Esophagus squamous epithelium (tissue), 5 donors: ENCODE data around the gene RTN3. TPM values are rescaled to one million over a fixed set of nuclear protein-coding genes. Genes with fewer than 3 reads are reported as not detected.

Source experiments
- DNase-seq: peaks from one replicate; lab custom pipeline; 2025; lab: John Stamatoyannopoulos, UW
- H3K27ac ChIP-seq, 4 donors: fragments of 200-600 bp; sonication (generic); one replicate each; pipeline ENCODE4 v1.5.1; 2016 to 2019; ENCODE audit warnings: mild to moderate bottlenecking in 1 of 4
- H3K27me3 ChIP-seq, 4 donors: fragments of 200-600 bp; sonication (generic); 1 replicate in 3 of 4; 2 replicates in 1 of 4; pipeline versions ENCODE4 v1.5.1 to v1.6.0; 2017 to 2021; ENCODE audit warnings: antibody characterized with exemption in 1 of 4
- H3K36me3 ChIP-seq, 3 donors: fragments of 200-600 bp; sonication (generic); one replicate each; pipeline ENCODE4 v1.5.1; 2016 to 2019
- H3K4me1 ChIP-seq, 3 donors: fragments of 200-600 bp; sonication (generic); one replicate each; pipeline ENCODE4 v1.5.1; 2017 to 2019
- H3K4me3 ChIP-seq, 4 donors: fragments of 200-600 bp; sonication (generic); 1 replicate in 3 of 4; 2 replicates in 1 of 4; pipeline ENCODE4 v1.5.1; 2016 to 2019; ENCODE audit warnings: mild to moderate bottlenecking in 2 of 4, moderate library complexity in 1 of 4
- H3K9me3 ChIP-seq, 3 donors: fragments of 200-600 bp; sonication (generic); one replicate each; pipeline ENCODE4 v1.5.1; 2016 to 2019
- CTCF ChIP-seq, 6 experiments: fragments of 450-650 bp in 4 of 6; fragments of 200-600 bp in 2 of 6; sonication (generic) in 2 of 6; IDR thresholded peaks; one replicate each; pipeline ENCODE4 v1.5.1; 2016 to 2019; ENCODE audit warnings: antibody characterized with exemption in 6 of 6, mild to moderate bottlenecking in 4 of 6, moderate library complexity in 4 of 6
- POLR2A ChIP-seq, 4 donors: fragments of 450-650 bp; IDR thresholded peaks; one replicate each; pipeline ENCODE4 v1.6.1; 2017; ENCODE audit warnings: antibody characterized with exemption in 4 of 4, mild to moderate bottlenecking in 4 of 4, moderate library complexity in 3 of 4
- WGBS, 2 donors: methylation state at CpG; one replicate each; pipeline ENCODE4 v1.1.5; 2018; 5-methylcytosine and 5-hydroxymethylcytosine counted together
- intact Hi-C: fragments of 100-400 bp; cut with DNase I; formaldehyde crosslinking; loops from one replicate; pipeline ENCODE4 v1.15.0; 2022
- small RNA-seq, 4 donors: library from RNA; depleted of rRNA; stranded (forward); fragments of <200 nt; gene quantifications; one replicate each; pipeline ENCODE3, GENCODE V24; 2016
- total RNA-seq, 4 donors: library from RNA; depleted of rRNA; stranded (reverse); fragments of >200 nt; gene quantifications; one replicate each; pipeline ENCODE4 v1.1.0, GENCODE V29; 2016
- donor health status: DM: yes; HTN: yes; CAD: no.

Gene RTN3
- total RNA-seq, 4 donors from 2014 or later = 48.0 to 78.3 (median 58.4) TPM

- Histone ChIP-seq H3K4me3 (no peak overlapping the region), H3K4me1 (peaks cover 7 to 43% (median 14%) of the 10 kb centered on the region in 3 donors), H3K9me3 (no peaks in the 10 kb centered on the region), H3K36me3 (no peaks in the 10 kb centered on the region), H3K27me3 (no peaks in the 10 kb centered on the region), H3K27ac (no peak overlapping the region)
- WGBS, 2 donors = 80 to 88% methylated on average over 4 to 5 of the region's 5 CpGs
- TF ChIP-seq POLR2A (IDR thresholded peaks at IDR 0.05) = no peak
- TF ChIP-seq CTCF (IDR thresholded peaks at IDR 0.05) = no peak
- DNase-seq = no peak
- intact Hi-C loops = no loop called here
Observed at GRCh38 chr11:63800921-63801320, 119.6 kb downstream of the RTN3 start.

DNA sequence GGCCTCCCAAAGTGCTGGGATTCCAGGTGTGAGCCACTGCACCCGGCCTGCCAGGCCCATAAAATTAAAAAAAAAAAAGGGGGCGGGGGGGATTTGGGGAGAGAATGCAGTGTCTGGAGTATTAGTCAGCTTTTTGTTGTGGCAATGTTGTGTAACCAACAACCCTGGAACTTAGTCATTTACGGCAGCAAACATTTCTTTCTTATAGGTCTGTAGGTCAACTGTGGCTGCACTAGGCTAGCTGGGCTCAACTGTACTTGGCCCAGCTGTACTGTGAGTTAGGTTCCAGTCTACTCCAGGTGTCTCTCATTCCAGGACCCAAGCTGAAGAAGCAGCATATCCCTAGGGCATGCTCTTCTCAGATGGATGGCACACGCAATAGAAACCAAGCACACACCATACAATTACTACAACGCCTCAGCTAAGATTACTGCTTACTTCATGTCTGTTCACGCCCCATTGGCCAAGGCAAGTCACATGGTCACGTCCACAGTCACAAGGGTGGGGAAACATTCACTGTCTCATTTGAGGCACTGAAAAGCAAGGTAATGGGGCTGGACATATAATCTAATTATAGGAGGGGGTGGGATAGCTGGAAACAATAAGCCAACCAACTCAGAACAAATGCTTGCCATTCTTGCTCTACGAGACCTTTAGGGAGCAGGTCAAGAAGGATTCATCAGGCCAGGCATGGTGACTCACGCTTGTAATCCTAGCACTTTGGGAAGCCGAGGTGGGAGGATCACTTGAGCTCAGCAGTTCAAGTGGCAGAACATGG, 121.5 kb downstream of the RTN3 start:
- 40 to 45% methylated on average over 9 of the region's 10 CpGs for WGBS, 2 donors
- Histone ChIP-seq H3K4me3 (no peak overlapping the region), H3K4me1 (peaks cover 7 to 48% (median 14%) of the 10 kb centered on the region in 3 donors), H3K27ac (peak overlapping the region; percentile 77 to 89 (median 84)), H3K9me3 (no peaks in the 10 kb centered on the region), H3K36me3 (no peaks in the 10 kb centered on the region), H3K27me3 (no peaks in the 10 kb centered on the region)
- no peak for DNase-seq
- no peak for TF ChIP-seq POLR2A (IDR thresholded peaks at IDR 0.05)
- TF ChIP-seq CTCF (IDR thresholded peaks at IDR 0.05) = no peak
- intact Hi-C loops = no loop called here

DNA sequence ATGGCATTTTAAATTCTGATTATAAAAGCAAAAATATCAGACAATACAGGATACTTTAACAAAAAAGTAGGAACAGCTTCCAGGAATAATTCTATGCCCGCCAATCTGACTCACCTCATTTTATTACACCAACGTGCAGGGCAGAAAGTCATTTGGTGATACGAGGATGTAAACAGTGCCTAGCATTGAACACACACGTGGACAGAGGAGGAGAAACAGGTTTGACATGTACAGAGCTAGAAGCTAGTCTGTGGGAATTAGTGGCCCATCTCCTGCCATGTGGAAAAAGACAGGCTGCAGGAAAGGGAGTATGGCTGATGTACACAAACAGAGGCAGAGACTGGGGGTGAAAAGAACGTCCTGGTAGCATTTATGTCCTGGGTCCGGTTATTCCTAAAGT, 123.0 kb downstream of the RTN3 start:
- peaks cover 7 to 48% (median 14%) of the 10 kb centered on the region in 3 donors for H3K4me1 ChIP-seq
- H3K27ac ChIP-seq = peak overlapping the region; percentile 77 to 89 (median 84)
- WGBS, 2 donors = 35 to 38% methylated on average over 6 of the region's 6 CpGs
- no peaks in the 10 kb centered on the region for H3K9me3 ChIP-seq
- intact Hi-C loops = no loop called here
- no peaks in the 10 kb centered on the region for H3K27me3 ChIP-seq
- DNase-seq = no peak
- no peak for TF ChIP-seq CTCF (IDR thresholded peaks at IDR 0.05)
- TF ChIP-seq POLR2A (IDR thresholded peaks at IDR 0.05) = no peak
- no peak overlapping the region for H3K4me3 ChIP-seq
- H3K36me3 ChIP-seq = no peaks in the 10 kb centered on the region

DNA sequence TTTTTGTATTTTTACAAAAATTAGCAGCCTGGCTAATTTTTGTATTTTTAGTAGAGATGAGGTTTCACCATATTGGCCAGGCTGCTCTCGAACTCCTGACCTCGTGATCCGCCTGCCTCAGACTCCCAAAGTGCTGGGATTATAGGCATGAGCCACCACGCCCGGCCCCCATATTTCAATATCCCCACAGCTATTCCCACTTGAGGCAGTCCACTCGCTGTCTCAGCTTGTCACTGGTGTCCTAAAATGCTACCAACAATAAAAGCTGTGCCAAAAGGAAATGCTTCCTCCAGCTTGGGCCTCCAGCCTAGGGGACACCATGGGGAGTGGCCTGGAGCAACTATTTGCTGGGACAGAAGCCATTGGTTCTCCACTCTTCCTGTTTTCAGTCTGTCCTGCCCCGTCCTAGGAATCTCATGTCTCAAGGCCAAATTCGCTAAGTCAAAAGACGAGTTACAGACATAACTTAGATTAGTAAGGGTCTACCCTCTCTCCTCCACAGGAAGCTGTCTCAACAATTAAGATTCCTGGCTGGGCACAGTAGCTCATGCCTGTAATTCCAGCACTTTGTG, 124.6 kb downstream of the RTN3 start:
- peaks cover 7 to 48% (median 14%) of the 10 kb centered on the region in 3 donors for H3K4me1 ChIP-seq
- TF ChIP-seq CTCF (IDR thresholded peaks at IDR 0.05) (no peak), POLR2A (IDR thresholded peaks at IDR 0.05) (no peak)
- H3K4me3 ChIP-seq = no peak overlapping the region
- no peaks in the 10 kb centered on the region for H3K27me3 ChIP-seq
- 73 to 80% methylated on average over 9 of the region's 9 CpGs for WGBS, 2 donors
- DNase-seq = no peak
- no peaks in the 10 kb centered on the region for H3K9me3 ChIP-seq
- peak overlapping the region in 3 of 4 donors; percentile 21 to 88 (median 39) for H3K27ac ChIP-seq
- no peaks in the 10 kb centered on the region for H3K36me3 ChIP-seq
- intact Hi-C loops = no loop called here

Small RNAs within 50 kb of the gene (small RNA-seq; reads per million reads assigned to genes)
- gene AP000753.3 (0 to 0.14 (median 0) reads per million in 4 donors), gene RN7SL596P (0 reads per million in 4 donors)

Other genes with a start within 250 kb of the RTN3 start
- 1 to 10 TPM in 2 of 4 donors, under 1 TPM in 1, not detected in 1; 0.13 to 1.3 (median 1.1) TPM for gene PLAAT5, start 190.3 kb upstream of the RTN3 start, total RNA-seq
- not detected for gene LGALS12, start 175.4 kb upstream of the RTN3 start, total RNA-seq
- 10 to 100 TPM in 2 of 4 donors, 1 to 10 TPM in 2; 3.9 to 32.6 (median 11.7) TPM for gene PLAAT4, start 144.7 kb upstream of the RTN3 start, total RNA-seq
- under 1 TPM in 1 of 4 donors, not detected in 3; 0.47 TPM for gene PLAAT2, start 118.1 kb upstream of the RTN3 start, total RNA-seq
- 10 to 100 TPM in 1 of 4 donors, 1 to 10 TPM in 2, under 1 TPM in 1; 0.57 to 15.4 (median 4.5) TPM for gene PLAAT3, start 67.1 kb upstream of the RTN3 start, total RNA-seq
- gene ATL3, start 10.1 kb upstream of the RTN3 start, total RNA-seq = 10 to 100 TPM; 39.1 to 79.7 (median 55.3) TPM
- gene ZFTA, start 87.3 kb downstream of the RTN3 start, total RNA-seq = 10 to 100 TPM in 1 of 4 donors, 1 to 10 TPM in 3; 2.9 to 12.0 (median 4.6) TPM
- gene SPINDOC, start 132.0 kb downstream of the RTN3 start, total RNA-seq = 1 to 10 TPM; 3.4 to 8.8 (median 6.1) TPM
- 10 to 100 TPM; 47.0 to 91.0 (median 62.2) TPM for gene MARK2, start 157.6 kb downstream of the RTN3 start, total RNA-seq
- gene RCOR2, start 235.7 kb downstream of the RTN3 start, total RNA-seq = under 1 TPM in 3 of 4 donors, not detected in 1; 0.19 to 0.49 (median 0.22) TPM